ENCODE data around the gene LRRC14B.

Gene LRRC14B
- total RNA-seq, result 0 reads per million in 9 experiments

DNA sequence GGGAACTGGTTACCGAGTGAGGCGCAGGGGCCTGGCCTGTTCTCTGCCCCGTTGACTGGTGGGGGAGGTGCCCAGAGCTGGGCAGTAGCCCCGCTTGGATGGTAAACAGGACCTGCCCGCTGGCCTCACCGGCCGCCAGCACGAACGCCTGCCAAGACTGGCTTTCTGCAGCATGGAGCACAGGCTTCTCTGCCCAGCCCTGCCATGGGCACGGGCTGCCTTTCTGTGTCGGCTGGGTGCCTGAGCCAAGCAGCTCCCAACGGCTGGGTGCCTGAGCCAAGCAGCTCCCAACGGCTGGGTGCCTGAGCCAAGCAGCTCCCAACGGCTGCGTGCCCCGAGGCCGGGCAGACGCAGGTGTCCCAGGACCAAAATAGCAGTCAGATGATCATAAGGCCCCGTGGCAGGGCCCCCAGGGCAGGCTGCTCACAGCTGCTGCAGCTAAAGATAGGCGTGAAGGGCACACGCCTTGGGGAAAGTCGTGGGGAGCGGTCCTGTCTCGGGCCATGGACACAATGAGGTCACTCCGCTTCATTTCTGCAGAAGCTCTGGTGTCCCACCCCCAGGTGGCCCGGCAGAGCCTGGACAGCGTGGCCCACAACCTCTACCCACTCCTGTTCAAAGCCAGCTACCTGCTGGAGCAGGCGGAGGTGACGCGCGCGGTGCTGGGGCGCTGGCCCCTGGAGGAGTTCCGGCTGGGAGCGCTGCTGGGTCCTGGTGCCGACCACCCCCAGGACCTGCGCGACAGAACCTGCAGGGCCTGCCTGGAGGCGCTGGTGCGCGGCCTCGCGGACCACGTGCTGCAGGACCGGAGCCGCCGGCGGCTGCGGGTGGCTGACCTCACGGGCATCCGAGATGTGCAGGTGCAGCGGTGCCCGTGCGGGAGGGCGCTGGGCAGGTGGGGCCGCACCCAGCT, at the start of gene LRRC14B:
Gene LRRC14B, plus strand, starts transcription at position 460 of the 913 bp plus-strand sequence. Its CDS starts 44 bp downstream, at position 504.
- H3K36me3 Mint-ChIP-seq (ENCODE audit: insufficient read depth), result peaks cover 3% of the 10 kb centered on the region
- no peak for ATAC-seq (replicated peaks)
- H3K4me3 Mint-ChIP-seq, result no peak within 1 kb of the TSS

DNA sequence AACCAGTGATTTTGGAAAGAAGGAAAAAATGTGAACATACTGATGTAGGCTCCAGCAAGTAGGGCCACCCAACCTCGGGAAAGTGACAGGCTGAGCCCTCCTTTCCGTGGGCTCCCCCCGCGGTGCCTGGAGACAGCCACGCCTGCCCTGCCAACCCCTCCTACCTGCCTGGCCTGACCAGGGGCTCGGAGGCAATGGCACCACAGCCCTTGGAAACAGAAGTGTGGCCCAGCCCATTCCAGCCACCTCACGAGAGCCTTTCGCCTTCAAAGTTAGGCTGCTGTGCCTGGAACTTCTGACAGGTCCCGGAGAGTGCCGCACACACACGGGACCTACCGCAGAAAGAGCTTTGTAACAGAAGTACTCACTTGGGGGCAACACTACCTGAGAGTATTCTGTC, 49.5 kb upstream of the LRRC14B start:
- Mint-ChIP-seq H3K9me3 (peaks cover 0 to 5% of the 10 kb centered on the region in 2 donors), H3K4me1 (ENCODE audit: low read depth in 2 of 2) (no peaks in the 10 kb centered on the region), H3K27ac (no peak overlapping the region), H3K4me3 (no peak overlapping the region), H3K27me3 (peaks cover 12 to 50% of the 10 kb centered on the region in 2 donors), H3K36me3 (ENCODE audit: insufficient read depth) (no peaks in the 10 kb centered on the region)
- ATAC-seq (replicated peaks) (no peak), DNase-seq (no peak)

More for the DNA sequence above, at the start of gene LRRC14B:
- no peak within 1 kb of the TSS for H3K27ac Mint-ChIP-seq
- peaks cover 5 to 14% of the 10 kb centered on the region in 2 donors for H3K4me1 Mint-ChIP-seq (ENCODE audit: low read depth in 2 of 2)
- H3K27me3 Mint-ChIP-seq, result peaks cover 16 to 41% of the 10 kb centered on the region in 2 donors
- no peak for DNase-seq
- no peaks in the 10 kb centered on the region for H3K9me3 Mint-ChIP-seq

DNA sequence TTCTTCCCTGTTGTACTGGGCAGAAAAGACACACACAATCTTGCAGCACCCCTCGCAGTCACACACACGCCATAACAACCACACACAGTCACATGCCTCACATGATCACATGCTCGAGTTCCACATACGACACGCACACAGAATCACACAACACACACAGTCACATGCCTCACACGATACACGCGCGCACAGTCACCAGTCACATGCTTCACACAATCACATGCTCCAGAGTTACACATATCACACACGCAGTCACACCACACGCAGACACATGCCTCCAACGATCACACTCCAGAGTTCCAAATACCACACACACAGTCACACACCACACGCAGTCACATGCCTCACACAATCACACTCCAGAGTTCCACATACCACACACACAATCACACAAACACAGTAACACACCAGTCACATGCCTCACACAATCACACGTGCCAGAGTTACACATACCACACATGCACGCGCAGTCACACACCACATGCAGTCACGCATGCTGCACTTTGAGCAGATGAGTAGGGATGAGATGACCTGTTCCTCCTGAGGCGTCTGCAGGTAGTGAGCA, 49.0 kb upstream of the LRRC14B start:
- ATAC-seq (replicated peaks), result no peak
- Mint-ChIP-seq H3K27ac (no peak overlapping the region), H3K27me3 (peaks cover 14 to 56% of the 10 kb centered on the region in 2 donors), H3K4me3 (no peak overlapping the region), H3K4me1 (ENCODE audit: low read depth in 2 of 2) (no peaks in the 10 kb centered on the region), H3K9me3 (peaks cover 0 to 10% of the 10 kb centered on the region in 2 donors), H3K36me3 (ENCODE audit: insufficient read depth) (no peaks in the 10 kb centered on the region)
- no peak for DNase-seq

DNA sequence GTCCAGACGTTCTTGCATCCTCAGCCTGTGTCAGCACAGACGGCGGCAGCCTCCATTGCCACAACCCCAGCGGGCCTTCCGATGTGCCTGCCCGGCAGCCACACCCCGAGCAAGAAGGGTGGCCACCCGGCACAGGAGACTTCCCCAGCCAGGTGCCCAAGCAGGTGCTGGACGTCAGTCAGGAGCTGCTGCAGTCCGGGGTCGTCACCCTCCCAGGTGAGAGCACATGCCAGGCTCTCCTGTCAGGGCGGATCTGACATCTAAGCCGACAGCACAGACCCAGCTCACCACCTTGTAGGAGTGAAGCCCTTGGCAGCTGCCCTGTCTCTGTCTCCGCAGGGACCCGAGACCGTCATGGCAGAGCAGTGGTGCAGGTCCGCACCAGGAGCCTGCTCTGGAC, 48.3 kb upstream of the LRRC14B start:
- no peak overlapping the region for H3K27ac Mint-ChIP-seq
- no peaks in the 10 kb centered on the region for H3K36me3 Mint-ChIP-seq (ENCODE audit: insufficient read depth)
- H3K9me3 Mint-ChIP-seq, result peaks cover 3 to 18% of the 10 kb centered on the region in 2 donors
- ATAC-seq (replicated peaks) (no peak), DNase-seq (no peak)
- no peak overlapping the region for H3K4me3 Mint-ChIP-seq
- H3K27me3 Mint-ChIP-seq, result peaks cover 21 to 60% of the 10 kb centered on the region in 2 donors
- H3K4me1 Mint-ChIP-seq (ENCODE audit: low read depth in 2 of 2), result no peaks in the 10 kb centered on the region

DNA sequence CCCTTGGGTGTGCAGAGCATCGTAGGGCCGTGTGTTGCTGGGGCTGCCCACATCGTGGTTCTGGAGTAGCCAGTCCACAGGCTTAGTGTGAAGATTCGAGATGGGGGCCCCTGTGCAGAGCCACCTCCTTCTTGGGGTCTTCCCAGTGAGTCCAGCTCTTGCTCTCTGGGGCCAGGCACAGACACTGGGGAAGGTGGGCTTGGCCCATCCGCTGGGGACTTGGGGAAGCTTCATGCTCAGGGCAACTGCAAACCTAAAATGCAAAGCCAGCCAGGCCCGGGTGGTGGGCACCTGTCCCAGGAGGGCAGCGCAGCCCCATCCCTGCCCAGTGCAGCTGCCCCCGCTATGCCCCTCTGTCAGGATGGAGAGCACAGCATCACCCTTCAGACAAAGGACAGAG, 46.4 kb upstream of the LRRC14B start:
- Mint-ChIP-seq H3K9me3 (peaks cover 3 to 18% of the 10 kb centered on the region in 2 donors), H3K36me3 (ENCODE audit: insufficient read depth) (no peaks in the 10 kb centered on the region), H3K4me1 (ENCODE audit: low read depth in 2 of 2) (no peaks in the 10 kb centered on the region), H3K27ac (no peak overlapping the region), H3K27me3 (peaks cover 21 to 60% of the 10 kb centered on the region in 2 donors), H3K4me3 (no peak overlapping the region)
- no peak for DNase-seq
- no peak for ATAC-seq (replicated peaks)

DNA sequence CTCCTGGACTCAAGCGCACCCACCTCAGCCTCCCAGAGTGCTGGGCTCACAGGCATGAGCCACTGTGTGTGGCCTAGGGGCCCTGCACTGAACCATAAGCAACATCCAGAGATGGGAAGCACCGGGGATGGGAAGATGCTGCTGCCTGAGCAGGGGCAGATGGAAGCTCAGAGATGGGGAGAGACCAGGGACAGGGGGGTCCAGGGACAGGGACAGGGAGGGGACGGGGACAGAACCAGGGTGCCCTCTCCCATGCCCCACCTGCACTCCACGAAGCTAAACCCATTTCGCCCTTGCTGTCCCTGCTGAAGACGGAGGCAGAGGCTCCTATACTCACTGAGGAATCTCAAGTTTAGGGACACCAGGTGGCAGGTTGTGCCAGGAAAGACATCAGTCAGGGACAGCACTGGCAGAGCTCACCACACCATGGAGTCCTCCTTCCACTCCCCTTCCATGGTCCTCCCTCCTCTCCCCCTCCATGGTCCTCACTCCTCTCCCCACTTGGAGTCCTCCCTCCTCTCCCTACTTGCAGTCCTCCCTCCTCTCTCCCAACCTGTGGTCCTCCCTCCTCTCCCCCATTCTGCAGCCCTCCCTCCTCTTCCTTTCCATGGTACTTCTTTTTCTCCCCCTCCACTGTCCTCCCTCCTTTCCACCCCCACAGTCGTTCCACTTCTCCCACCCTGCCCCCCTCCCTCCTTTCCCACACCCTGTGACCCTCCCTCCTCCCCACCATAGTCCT, 45.5 kb upstream of the LRRC14B start:
- Mint-ChIP-seq H3K36me3 (ENCODE audit: insufficient read depth) (no peaks in the 10 kb centered on the region), H3K4me1 (ENCODE audit: low read depth in 2 of 2) (no peaks in the 10 kb centered on the region), H3K9me3 (peaks cover 3 to 18% of the 10 kb centered on the region in 2 donors), H3K27me3 (peaks cover 21 to 60% of the 10 kb centered on the region in 2 donors), H3K27ac (no peak overlapping the region), H3K4me3 (no peak overlapping the region)
- no peak for ATAC-seq (replicated peaks)
- no peak for DNase-seq

DNA sequence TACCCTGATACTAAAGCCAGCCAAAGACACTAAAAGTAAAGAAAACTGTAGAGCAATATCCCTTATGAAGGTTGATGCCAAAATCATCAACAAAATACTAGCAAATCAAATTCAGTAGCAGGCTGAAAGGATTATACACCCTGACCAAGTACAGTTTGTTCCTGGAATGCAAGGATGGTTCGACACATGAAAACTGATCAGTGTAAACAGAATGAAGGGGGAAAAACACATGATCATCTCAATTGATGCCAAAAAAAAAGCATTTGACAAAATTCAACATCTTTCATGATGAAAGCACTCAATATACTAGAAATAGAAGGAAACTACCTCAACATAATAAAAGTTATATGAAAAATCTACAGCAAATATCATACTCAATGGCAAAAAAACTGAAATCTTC, 43.5 kb upstream of the LRRC14B start:
- H3K27ac Mint-ChIP-seq, result no peak overlapping the region
- no peak for ATAC-seq (replicated peaks)

DNA sequence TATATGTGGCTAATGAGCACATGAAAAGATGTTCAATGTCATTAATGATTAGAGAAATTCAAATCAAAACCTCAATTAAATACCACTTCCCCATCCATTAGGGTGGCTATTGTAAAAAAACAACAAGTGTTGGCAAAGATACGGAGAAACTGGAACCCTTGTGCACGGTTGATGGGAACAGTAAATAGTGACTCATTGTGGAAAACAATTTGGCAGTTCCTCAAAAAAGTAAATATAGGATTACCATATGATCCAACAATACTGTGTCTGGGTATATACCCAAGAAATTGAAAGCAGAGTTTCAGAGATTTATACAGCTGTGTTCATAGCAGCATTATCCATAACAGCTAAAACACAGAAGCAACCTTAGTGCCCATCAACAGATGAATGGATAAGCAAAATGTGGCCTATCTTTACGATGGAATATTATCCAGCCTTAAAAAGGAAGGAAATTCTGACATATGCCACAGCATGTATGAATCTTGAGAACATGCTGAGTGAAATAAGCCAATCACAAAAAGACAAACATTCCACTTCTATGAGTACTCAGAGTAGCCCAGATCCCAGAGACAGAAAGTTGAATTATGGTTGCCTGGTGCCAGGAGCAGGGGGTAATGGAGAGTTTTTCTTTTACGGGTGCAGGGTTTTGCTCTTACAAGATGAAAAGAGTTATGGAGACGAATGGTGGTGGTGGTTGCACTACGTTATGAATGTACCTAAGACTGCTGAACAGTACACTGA, 41.4 kb upstream of the LRRC14B start:
- Mint-ChIP-seq H3K9me3 (peaks cover 3 to 18% of the 10 kb centered on the region in 2 donors), H3K27me3 (peaks cover 9 to 37% of the 10 kb centered on the region in 2 donors), H3K27ac (no peak overlapping the region), H3K4me1 (ENCODE audit: low read depth in 2 of 2) (no peaks in the 10 kb centered on the region), H3K36me3 (ENCODE audit: insufficient read depth) (no peaks in the 10 kb centered on the region), H3K4me3 (no peak overlapping the region)
- no peak for ATAC-seq (replicated peaks)
- DNase-seq, result no peak

More for the DNA sequence above, 43.5 kb upstream of the LRRC14B start:
- Mint-ChIP-seq H3K4me3 (no peak overlapping the region), H3K36me3 (ENCODE audit: insufficient read depth) (no peaks in the 10 kb centered on the region), H3K27me3 (peaks cover 13 to 49% of the 10 kb centered on the region in 2 donors), H3K9me3 (peaks cover 3 to 18% of the 10 kb centered on the region in 2 donors), H3K4me1 (ENCODE audit: low read depth in 2 of 2) (no peaks in the 10 kb centered on the region)
- no peak for DNase-seq

DNA sequence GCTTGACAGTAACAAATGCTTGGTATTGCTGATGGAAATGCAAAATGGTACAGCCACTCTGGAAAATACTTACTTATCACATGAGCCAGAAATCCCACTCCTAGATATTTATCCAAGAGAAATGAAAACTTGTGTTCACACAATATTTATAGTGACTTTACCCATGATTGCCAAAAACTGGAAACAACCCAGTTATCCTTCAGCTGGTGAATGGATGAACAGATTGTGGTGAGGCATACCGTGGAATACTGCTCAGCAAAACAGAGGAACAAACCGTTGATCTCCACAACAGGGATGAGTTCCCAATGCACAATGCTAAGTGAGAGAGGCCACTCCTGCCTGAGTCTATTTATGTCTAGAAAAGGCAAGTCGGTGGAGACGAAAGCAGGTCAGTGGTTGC, 40.5 kb upstream of the LRRC14B start:
- DNase-seq, result no peak
- no peaks in the 10 kb centered on the region for H3K4me1 Mint-ChIP-seq (ENCODE audit: low read depth in 2 of 2)
- H3K9me3 Mint-ChIP-seq, result peaks cover 3 to 18% of the 10 kb centered on the region in 2 donors
- no peak overlapping the region for H3K27ac Mint-ChIP-seq
- H3K4me3 Mint-ChIP-seq, result no peak overlapping the region
- H3K27me3 Mint-ChIP-seq, result peaks cover 9 to 37% of the 10 kb centered on the region in 2 donors
- no peaks in the 10 kb centered on the region for H3K36me3 Mint-ChIP-seq (ENCODE audit: insufficient read depth)
- ATAC-seq (replicated peaks), result no peak

DNA sequence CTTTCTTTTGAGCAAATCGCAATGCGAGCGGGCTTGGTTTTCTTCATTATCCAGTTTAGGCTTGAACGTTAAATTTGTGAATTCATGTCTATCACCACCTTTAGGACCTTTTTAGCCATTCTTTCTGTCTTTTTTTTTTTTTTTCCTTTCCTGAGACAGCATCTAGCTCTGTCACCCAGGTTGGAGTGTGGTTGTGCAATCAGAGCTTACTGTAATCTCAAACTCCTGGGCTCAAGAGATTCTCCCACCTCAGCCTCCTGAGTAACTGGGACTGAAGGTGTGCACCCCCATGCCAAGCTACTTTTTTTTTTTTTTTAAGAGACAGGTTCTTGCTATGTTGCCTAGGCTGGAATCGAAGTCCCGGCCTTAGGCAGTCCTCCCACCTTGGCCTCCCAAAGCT, 39.2 kb upstream of the LRRC14B start:
- peaks cover 18 to 38% of the 10 kb centered on the region in 2 donors for H3K27me3 Mint-ChIP-seq

DNA sequence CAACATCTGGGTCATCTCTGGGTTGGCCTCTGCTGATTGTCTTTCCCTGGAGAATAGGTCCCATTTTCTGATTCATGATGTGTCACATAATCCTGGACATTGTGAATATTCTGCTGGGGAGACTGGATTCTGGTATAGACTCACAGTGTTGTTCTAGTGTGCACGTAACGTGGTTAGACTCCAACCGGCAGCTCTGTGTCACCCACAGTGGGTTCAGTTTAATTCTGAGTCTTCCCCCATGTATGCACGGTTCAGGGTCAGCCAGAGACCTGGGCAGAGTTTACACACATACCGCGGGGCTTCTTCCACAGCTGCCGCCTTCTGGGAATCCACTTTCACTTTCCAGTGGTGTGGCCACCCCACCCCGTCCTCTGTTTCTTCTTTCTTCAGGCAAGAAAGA, 38.0 kb upstream of the LRRC14B start:
- Mint-ChIP-seq H3K27ac (peak overlapping the region in 1 of 2 donors; percentile 57), H3K9me3 (no peaks in the 10 kb centered on the region), H3K27me3 (peaks cover 13 to 39% of the 10 kb centered on the region in 2 donors), H3K4me3 (no peak overlapping the region), H3K36me3 (ENCODE audit: insufficient read depth) (no peaks in the 10 kb centered on the region), H3K4me1 (ENCODE audit: low read depth in 2 of 2) (no peaks in the 10 kb centered on the region)
- ATAC-seq (replicated peaks) (no peak), DNase-seq (no peak)

More for the DNA sequence above, 39.2 kb upstream of the LRRC14B start:
- H3K27ac Mint-ChIP-seq, result no peak overlapping the region
- peaks cover 3 to 10% of the 10 kb centered on the region in 2 donors for H3K9me3 Mint-ChIP-seq
- H3K36me3 Mint-ChIP-seq (ENCODE audit: insufficient read depth), result no peaks in the 10 kb centered on the region
- DNase-seq, result no peak
- no peaks in the 10 kb centered on the region for H3K4me1 Mint-ChIP-seq (ENCODE audit: low read depth in 2 of 2)
- H3K4me3 Mint-ChIP-seq, result no peak overlapping the region
- ATAC-seq (replicated peaks), result no peak

DNA sequence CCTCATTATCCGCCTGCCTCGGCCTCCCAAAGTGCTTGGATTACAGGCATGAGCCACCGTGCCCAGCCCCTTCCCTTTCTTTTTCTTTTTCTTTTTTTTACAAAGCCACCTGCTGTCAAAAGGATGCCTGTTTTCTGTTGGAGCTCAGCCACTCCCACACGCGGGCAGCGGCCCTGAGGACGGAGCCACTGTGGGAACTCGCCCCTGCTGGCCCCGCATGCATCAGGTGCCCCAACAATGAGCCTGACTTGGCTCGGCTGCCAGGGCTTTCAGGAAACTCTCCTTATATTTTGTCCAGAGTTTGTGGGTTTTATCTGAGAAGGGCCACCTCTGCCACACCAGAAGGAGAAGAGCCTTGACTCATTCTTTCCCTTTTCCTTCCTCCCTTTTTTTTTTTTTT, 37.1 kb upstream of the LRRC14B start:
- DNase-seq (no peak), ATAC-seq (replicated peaks) (no peak)
- Mint-ChIP-seq H3K27me3 (peaks cover 23 to 48% of the 10 kb centered on the region in 2 donors), H3K4me3 (no peak overlapping the region), H3K27ac (no peak overlapping the region), H3K9me3 (no peaks in the 10 kb centered on the region), H3K4me1 (ENCODE audit: low read depth in 2 of 2) (no peaks in the 10 kb centered on the region), H3K36me3 (ENCODE audit: insufficient read depth) (no peaks in the 10 kb centered on the region)

DNA sequence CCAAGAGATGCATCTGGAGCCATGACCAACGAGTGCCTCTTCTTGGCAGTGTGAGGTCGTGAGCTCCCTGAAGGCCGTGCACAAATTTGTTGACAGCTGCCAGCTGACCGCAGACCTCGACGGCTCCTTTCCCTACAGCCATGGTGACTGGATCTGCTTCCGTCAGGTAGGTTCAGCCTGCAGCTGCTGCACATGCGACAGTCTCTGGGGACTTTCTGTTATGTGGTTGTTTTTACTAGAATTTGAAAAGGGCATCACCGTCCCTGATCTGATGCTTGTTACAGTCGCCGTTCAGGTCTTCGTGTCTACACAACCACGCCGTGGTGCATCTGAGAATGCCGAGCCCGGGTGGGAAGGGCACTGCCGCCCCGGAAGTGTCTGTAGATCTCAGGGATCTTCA, 36.5 kb upstream of the LRRC14B start:
- H3K36me3 Mint-ChIP-seq (ENCODE audit: insufficient read depth), result no peaks in the 10 kb centered on the region
- peaks cover 29 to 54% of the 10 kb centered on the region in 2 donors for H3K27me3 Mint-ChIP-seq
- ATAC-seq (replicated peaks), result no peak
- no peak overlapping the region for H3K4me3 Mint-ChIP-seq
- peaks cover 0 to 3% of the 10 kb centered on the region in 2 donors for H3K4me1 Mint-ChIP-seq (ENCODE audit: low read depth in 2 of 2)
- DNase-seq, result no peak
- no peaks in the 10 kb centered on the region for H3K9me3 Mint-ChIP-seq
- no peak overlapping the region for H3K27ac Mint-ChIP-seq
